ENCODE data around the gene FAM107B. TPM values are rescaled to one million over a fixed set of nuclear protein-coding genes. Genes with fewer than 3 reads are reported as not detected.

The FAM107B gene
- polyA plus RNA-seq, 2 donors = 9.0 to 24.2 TPM

- H3K36me3 ChIP-seq (ENCODE audit: control insufficient read depth in 2 of 2, insufficient read depth in 2 of 2, low read length in 1 of 2) = no peaks in the 10 kb centered on the region
- no peaks in the 10 kb centered on the region for H3K4me1 ChIP-seq (ENCODE audit: control insufficient read depth in 2 of 2, insufficient read depth in 2 of 2, low read length in 1 of 2)
- no peaks in the 10 kb centered on the region for H3K27me3 ChIP-seq (ENCODE audit: control insufficient read depth in 1 of 2, insufficient read depth in 2 of 2, low read length in 2 of 2)
- H3K27ac ChIP-seq (ENCODE audit: low read depth in 2 of 2, low read length in 1 of 2) = no peak overlapping the region
- no peaks in the 10 kb centered on the region for H3K9me3 ChIP-seq (ENCODE audit: control insufficient read depth in 2 of 2, insufficient read depth in 1 of 2, low read depth in 1 of 2, low read length in 1 of 2)
- WGBS, 2 donors = 83 to 84% methylated on average over 3 of the region's 3 CpGs
- H3K4me3 ChIP-seq (ENCODE audit: low read depth in 1 of 2, low read length in 2 of 2) = no peak overlapping the region
Observed at GRCh38 chr10:14543904-14544210, 230.8 kb downstream of the FAM107B start.

- H3K4me3 ChIP-seq (ENCODE audit: low read depth in 1 of 2, low read length in 2 of 2) = no peak overlapping the region
- no peaks in the 10 kb centered on the region for H3K27me3 ChIP-seq (ENCODE audit: control insufficient read depth in 1 of 2, insufficient read depth in 2 of 2, low read length in 2 of 2)
Observed at GRCh38 chr10:14543046-14543903, 231.4 kb downstream of the FAM107B start.

GRCh38 chr10:14541379-14541778 is 233.3 kb downstream of the FAM107B start:
- no peak overlapping the region for H3K27ac ChIP-seq (ENCODE audit: low read depth in 2 of 2, low read length in 1 of 2)
- no peaks in the 10 kb centered on the region for H3K4me1 ChIP-seq (ENCODE audit: control insufficient read depth in 2 of 2, insufficient read depth in 2 of 2, low read length in 1 of 2)
- no peaks in the 10 kb centered on the region for H3K27me3 ChIP-seq (ENCODE audit: control insufficient read depth in 1 of 2, insufficient read depth in 2 of 2, low read length in 2 of 2)
- H3K9me3 ChIP-seq (ENCODE audit: control insufficient read depth in 2 of 2, insufficient read depth in 1 of 2, low read depth in 1 of 2, low read length in 1 of 2) = no peaks in the 10 kb centered on the region
- H3K4me3 ChIP-seq (ENCODE audit: low read depth in 1 of 2, low read length in 2 of 2) = no peak overlapping the region
- 76 to 88% methylated on average over 9 of the region's 9 CpGs for WGBS, 2 donors
- H3K36me3 ChIP-seq (ENCODE audit: control insufficient read depth in 2 of 2, insufficient read depth in 2 of 2, low read length in 1 of 2) = no peaks in the 10 kb centered on the region

More at GRCh38 chr10:14543046-14543903, 231.4 kb downstream of the FAM107B start:
- 39 to 65% methylated on average over 11 of the region's 11 CpGs for WGBS, 2 donors
- Histone ChIP-seq H3K36me3 (ENCODE audit: control insufficient read depth in 2 of 2, insufficient read depth in 2 of 2, low read length in 1 of 2) (no peaks in the 10 kb centered on the region), H3K4me1 (ENCODE audit: control insufficient read depth in 2 of 2, insufficient read depth in 2 of 2, low read length in 1 of 2) (no peaks in the 10 kb centered on the region), H3K27ac (ENCODE audit: low read depth in 2 of 2, low read length in 1 of 2) (no peak overlapping the region), H3K9me3 (ENCODE audit: control insufficient read depth in 2 of 2, insufficient read depth in 1 of 2, low read depth in 1 of 2, low read length in 1 of 2) (no peaks in the 10 kb centered on the region)

GRCh38 chr10:14540611-14541010 is 234.1 kb downstream of the FAM107B start:
- Histone ChIP-seq H3K36me3 (ENCODE audit: control insufficient read depth in 2 of 2, insufficient read depth in 2 of 2, low read length in 1 of 2) (no peaks in the 10 kb centered on the region), H3K9me3 (ENCODE audit: control insufficient read depth in 2 of 2, insufficient read depth in 1 of 2, low read depth in 1 of 2, low read length in 1 of 2) (no peaks in the 10 kb centered on the region), H3K4me1 (ENCODE audit: control insufficient read depth in 2 of 2, insufficient read depth in 2 of 2, low read length in 1 of 2) (no peaks in the 10 kb centered on the region), H3K27me3 (ENCODE audit: control insufficient read depth in 1 of 2, insufficient read depth in 2 of 2, low read length in 2 of 2) (no peaks in the 10 kb centered on the region), H3K4me3 (ENCODE audit: low read depth in 1 of 2, low read length in 2 of 2) (no peak overlapping the region), H3K27ac (ENCODE audit: low read depth in 2 of 2, low read length in 1 of 2) (no peak overlapping the region)
- WGBS, 2 donors = 89 to 91% methylated on average over 5 of the region's 5 CpGs

GRCh38 chr10:14540062-14540461 is 234.6 kb downstream of the FAM107B start:
- WGBS, 2 donors = 74 to 85% methylated on average over 3 of the region's 3 CpGs
- Histone ChIP-seq H3K4me1 (ENCODE audit: control insufficient read depth in 2 of 2, insufficient read depth in 2 of 2, low read length in 1 of 2) (no peaks in the 10 kb centered on the region), H3K9me3 (ENCODE audit: control insufficient read depth in 2 of 2, insufficient read depth in 1 of 2, low read depth in 1 of 2, low read length in 1 of 2) (no peaks in the 10 kb centered on the region)

GRCh38 chr10:14539176-14539575 is 235.5 kb downstream of the FAM107B start:
- no peaks in the 10 kb centered on the region for H3K4me1 ChIP-seq (ENCODE audit: control insufficient read depth in 2 of 2, insufficient read depth in 2 of 2, low read length in 1 of 2)
- H3K9me3 ChIP-seq (ENCODE audit: control insufficient read depth in 2 of 2, insufficient read depth in 1 of 2, low read depth in 1 of 2, low read length in 1 of 2) = no peaks in the 10 kb centered on the region
- H3K27me3 ChIP-seq (ENCODE audit: control insufficient read depth in 1 of 2, insufficient read depth in 2 of 2, low read length in 2 of 2) = no peaks in the 10 kb centered on the region
- H3K27ac ChIP-seq (ENCODE audit: low read depth in 2 of 2, low read length in 1 of 2) = no peak overlapping the region
- no peak overlapping the region for H3K4me3 ChIP-seq (ENCODE audit: low read depth in 1 of 2, low read length in 2 of 2)
- no peaks in the 10 kb centered on the region for H3K36me3 ChIP-seq (ENCODE audit: control insufficient read depth in 2 of 2, insufficient read depth in 2 of 2, low read length in 1 of 2)

More at GRCh38 chr10:14540062-14540461, 234.6 kb downstream of the FAM107B start:
- no peak overlapping the region for H3K4me3 ChIP-seq (ENCODE audit: low read depth in 1 of 2, low read length in 2 of 2)
- H3K36me3 ChIP-seq (ENCODE audit: control insufficient read depth in 2 of 2, insufficient read depth in 2 of 2, low read length in 1 of 2) = no peaks in the 10 kb centered on the region
- no peaks in the 10 kb centered on the region for H3K27me3 ChIP-seq (ENCODE audit: control insufficient read depth in 1 of 2, insufficient read depth in 2 of 2, low read length in 2 of 2)
- no peak overlapping the region for H3K27ac ChIP-seq (ENCODE audit: low read depth in 2 of 2, low read length in 1 of 2)

GRCh38 chr10:14536241-14537213 is 238.2 kb downstream of the FAM107B start:
- no peaks in the 10 kb centered on the region for H3K9me3 ChIP-seq (ENCODE audit: control insufficient read depth in 2 of 2, insufficient read depth in 1 of 2, low read depth in 1 of 2, low read length in 1 of 2)
- no peaks in the 10 kb centered on the region for H3K27me3 ChIP-seq (ENCODE audit: control insufficient read depth in 1 of 2, insufficient read depth in 2 of 2, low read length in 2 of 2)
- H3K4me3 ChIP-seq (ENCODE audit: low read depth in 1 of 2, low read length in 2 of 2) = no peak overlapping the region
- peaks cover 0 to 7% of the 10 kb centered on the region in 2 donors for H3K4me1 ChIP-seq (ENCODE audit: control insufficient read depth in 2 of 2, insufficient read depth in 2 of 2, low read length in 1 of 2)
- 55 to 63% methylated on average over 21 of the region's 21 CpGs for WGBS, 2 donors
- H3K36me3 ChIP-seq (ENCODE audit: control insufficient read depth in 2 of 2, insufficient read depth in 2 of 2, low read length in 1 of 2) = peaks cover 0 to 6% of the 10 kb centered on the region in 2 donors
- H3K27ac ChIP-seq (ENCODE audit: low read depth in 2 of 2, low read length in 1 of 2) = no peak overlapping the region

GRCh38 chr10:14535457-14536130 is 239.1 kb downstream of the FAM107B start:
- Histone ChIP-seq H3K4me1 (ENCODE audit: control insufficient read depth in 2 of 2, insufficient read depth in 2 of 2, low read length in 1 of 2) (peaks cover 0 to 7% of the 10 kb centered on the region in 2 donors), H3K27me3 (ENCODE audit: control insufficient read depth in 1 of 2, insufficient read depth in 2 of 2, low read length in 2 of 2) (no peaks in the 10 kb centered on the region), H3K36me3 (ENCODE audit: control insufficient read depth in 2 of 2, insufficient read depth in 2 of 2, low read length in 1 of 2) (peaks cover 0 to 6% of the 10 kb centered on the region in 2 donors), H3K27ac (ENCODE audit: low read depth in 2 of 2, low read length in 1 of 2) (no peak overlapping the region), H3K9me3 (ENCODE audit: control insufficient read depth in 2 of 2, insufficient read depth in 1 of 2, low read depth in 1 of 2, low read length in 1 of 2) (no peaks in the 10 kb centered on the region), H3K4me3 (ENCODE audit: low read depth in 1 of 2, low read length in 2 of 2) (no peak overlapping the region)
- WGBS, 2 donors = 56 to 63% methylated on average over 7 of the region's 7 CpGs

GRCh38 chr10:14534152-14534551 is 240.5 kb downstream of the FAM107B start:
- Histone ChIP-seq H3K4me3 (ENCODE audit: low read depth in 1 of 2, low read length in 2 of 2) (no peak overlapping the region), H3K4me1 (ENCODE audit: control insufficient read depth in 2 of 2, insufficient read depth in 2 of 2, low read length in 1 of 2) (peaks cover 0 to 7% of the 10 kb centered on the region in 2 donors), H3K9me3 (ENCODE audit: control insufficient read depth in 2 of 2, insufficient read depth in 1 of 2, low read depth in 1 of 2, low read length in 1 of 2) (no peaks in the 10 kb centered on the region), H3K36me3 (ENCODE audit: control insufficient read depth in 2 of 2, insufficient read depth in 2 of 2, low read length in 1 of 2) (peaks cover 0 to 6% of the 10 kb centered on the region in 2 donors), H3K27ac (ENCODE audit: low read depth in 2 of 2, low read length in 1 of 2) (no peak overlapping the region), H3K27me3 (ENCODE audit: control insufficient read depth in 1 of 2, insufficient read depth in 2 of 2, low read length in 2 of 2) (no peaks in the 10 kb centered on the region)
- WGBS, 2 donors = 95 to 96% methylated on average over 7 of the region's 7 CpGs
